T-helper 22 cell (primary cell): Measurements from ENCODE around the gene DIS3L2.
A peak's percentile ranks its signal among the peaks of the same experiment; 100 is the strongest.
"Not testable (repeated sequence)": the region's sequence is repeated elsewhere in the genome, so short reads cannot be mapped to it uniquely, and the experiment has no call there.

Experiments used
- DNase-seq: peaks from one replicate; pipeline ENCODE4 v3.0.0-alpha.2; 2020; ENCODE audit warnings: low read depth

Gene DIS3L2

GRCh38 chr2:232320443-232320803 is 358.9 kb downstream of the DIS3L2 start:
- no peak for DNase-seq

GRCh38 chr2:232321156-232321816 is 359.8 kb downstream of the DIS3L2 start:
- no peak for DNase-seq

- no peak for DNase-seq
Observed at GRCh38 chr2:232321817-232322559, 360.5 kb downstream of the DIS3L2 start.

GRCh38 chr2:232322560-232323327 is 361.2 kb downstream of the DIS3L2 start:
- DNase-seq, result no peak

- no peak for DNase-seq
Observed at GRCh38 chr2:232323328-232323650, 361.8 kb downstream of the DIS3L2 start.

GRCh38 chr2:232323967-232324366 is 362.5 kb downstream of the DIS3L2 start:
- DNase-seq, result not testable (repeated sequence)

GRCh38 chr2:232324778-232325177 is 363.3 kb downstream of the DIS3L2 start:
- DNase-seq, result no peak

GRCh38 chr2:232325324-232326273 is 364.1 kb downstream of the DIS3L2 start:
- DNase-seq, result no peak

GRCh38 chr2:232326274-232327104 is 365.0 kb downstream of the DIS3L2 start:
- not testable (repeated sequence) for DNase-seq

- DNase-seq, result peak; percentile 45
Observed at GRCh38 chr2:232327105-232328031, 365.9 kb downstream of the DIS3L2 start.

- no peak for DNase-seq
Observed at GRCh38 chr2:232328032-232328422, 366.5 kb downstream of the DIS3L2 start.

- DNase-seq, result no peak
Observed at GRCh38 chr2:232328516-232329460, 367.3 kb downstream of the DIS3L2 start.

GRCh38 chr2:232329716-232330067 is 368.2 kb downstream of the DIS3L2 start:
- no peak for DNase-seq

GRCh38 chr2:232330068-232330999 is 368.8 kb downstream of the DIS3L2 start:
- no peak for DNase-seq

- DNase-seq, result not testable (repeated sequence)
Observed at GRCh38 chr2:232331061-232331460, 369.5 kb downstream of the DIS3L2 start.

- DNase-seq, result not testable (repeated sequence)
Observed at GRCh38 chr2:232331641-232332040, 370.1 kb downstream of the DIS3L2 start.

GRCh38 chr2:232332244-232332939 is 370.9 kb downstream of the DIS3L2 start:
- DNase-seq, result not testable (repeated sequence)
